GM12878 (cell line): Measurements from ENCODE around the gene MALRD1. TPM values are rescaled to one million over a fixed set of nuclear protein-coding genes. Genes with fewer than 3 reads are reported as not detected.

ENCODE experiments used
- ATAC-seq: fragments of 200-7000 bp; cut with Tn5 transposase; 3 replicates; pipeline ENCODE4 v1.9.1; 2020; ENCODE audit warnings: mild to moderate bottlenecking, moderate library complexity
- BruUV-seq: library from RNA; stranded (reverse); fragments of 400-500 nt; replicated peaks from 2 replicates; lab custom pipeline; 2021; lab: Mats Ljungman, UMichigan
- CTCF ChIA-PET: fragments of 300-600 bp; sonication (Branson Sonifier 250); formaldehyde crosslinking; extraction: SDS; loops from one replicate; lab custom pipeline; 2021; ENCODE audit warnings: inconsistent platforms; lab: Yijun Ruan, JAX
- POLR2A ChIA-PET: fragments of 350-600 bp; formaldehyde crosslinking; extraction: SDS; loops from one replicate; lab custom pipeline; 2021; ENCODE audit warnings: inconsistent platforms; lab: Charles Lee
- RAD21 ChIA-PET: fragments of 300-600 bp; sonication (Branson Sonifier 250); formaldehyde crosslinking; loops from one replicate; lab custom pipeline; 2023; ENCODE audit warnings: antibody characterized with exemption; ENCODE audit not compliant: unreplicated experiment; lab: Charles Lee
- SMC1A ChIA-PET: fragments of 300-600 bp; sonication (Branson Sonifier 250); formaldehyde crosslinking; loops from one replicate; lab custom pipeline; 2023; ENCODE audit not compliant: unreplicated experiment, uncharacterized antibody; lab: Charles Lee
- DNase-seq: peaks from one replicate; pipeline ENCODE4 v3.0.0-alpha.2; 2011; ENCODE audit warnings: low read depth, low spot score
- FAIRE-seq: peaks from 3 replicates; lab custom pipeline; 2011; peaks lifted over from hg19 to GRCh38; lab: Jason Lieb, UNC
- H2AFZ ChIP-seq: 2 replicates; pipeline ENCODE4 v1.6.0; 2011; ENCODE audit warnings: low read depth, low read length, control low read depth; ENCODE audit not compliant: control insufficient read depth
- H3K27ac ChIP-seq: 2 replicates; pipeline ENCODE4 v1.5.1; 2011; ENCODE audit warnings: control low read depth; ENCODE audit not compliant: control insufficient read depth, insufficient read depth
- H3K27me3 ChIP-seq, 2 experiments: replicated peaks in 1 of 2; 2 replicates each; pipeline versions ENCODE4 v1.6.0 to v1.6.1; 2011; ENCODE audit warnings: low read length in 1 of 2; ENCODE audit not compliant: control insufficient read depth in 2 of 2, insufficient read depth in 2 of 2
- H3K36me3 ChIP-seq, 2 experiments: 2 replicates each; pipeline ENCODE4 v1.5.1; 2011; ENCODE audit warnings: low read length in 1 of 2; ENCODE audit not compliant: control insufficient read depth in 2 of 2, insufficient read depth in 2 of 2
- H3K4me1 ChIP-seq: 2 replicates; pipeline ENCODE4 v1.6.1; 2011; ENCODE audit warnings: mild to moderate bottlenecking, low read length, moderate library complexity, mixed read lengths; ENCODE audit not compliant: control insufficient read depth, insufficient read depth
- H3K4me2 ChIP-seq: 2 replicates; pipeline ENCODE4 v1.6.0; 2011; ENCODE audit warnings: control low read depth; ENCODE audit not compliant: control insufficient read depth, insufficient read depth
- H3K4me3 ChIP-seq: fragments of 200-600 bp; sonication (generic); 2 replicates; pipeline ENCODE4 v1.5.1; 2016
- H3K79me2 ChIP-seq: 2 replicates; pipeline ENCODE4 v1.6.0; 2011; ENCODE audit warnings: low read length; ENCODE audit not compliant: control insufficient read depth, insufficient read depth
- H3K9ac ChIP-seq: 2 replicates; pipeline ENCODE4 v1.8.0; 2011; ENCODE audit warnings: low read length, control low read depth, mixed read lengths; ENCODE audit not compliant: control insufficient read depth, insufficient read depth
- H3K9me3 ChIP-seq: replicated peaks from 3 replicates; pipeline ENCODE4 v1.5.1; 2011; ENCODE audit warnings: mild to moderate bottlenecking, low read length; ENCODE audit not compliant: control insufficient read depth, insufficient read depth
- H4K20me1 ChIP-seq: 2 replicates; pipeline ENCODE4 v1.6.0; 2011; ENCODE audit not compliant: control insufficient read depth, insufficient read depth
- BACH1 ChIP-seq: fragments of 450-650 bp; IDR thresholded peaks from 2 replicates; pipeline ENCODE4 v1.6.1; 2017; ENCODE audit warnings: mild to moderate bottlenecking, borderline replicate concordance
- BRCA1 ChIP-seq: IDR thresholded peaks from 2 replicates; pipeline ENCODE4 v1.6.1; 2011; ENCODE audit warnings: low read depth, low read length, improper control_type of control experiment
- ESRRA ChIP-seq: IDR thresholded peaks from 2 replicates; pipeline ENCODE4 v1.6.1; 2012; ENCODE audit warnings: mild to moderate bottlenecking, low read length, improper control_type of control experiment
- GABPA ChIP-seq: IDR thresholded peaks from 2 replicates; pipeline ENCODE4 v1.6.1; 2014; ENCODE audit warnings: antibody characterized with exemption, low read depth, mild to moderate bottlenecking, inconsistent platforms
- HDAC2 ChIP-seq: fragments of 200-600 bp; sonication (generic); IDR thresholded peaks from 2 replicates; pipeline ENCODE4 v1.6.1; 2017
- IRF4 ChIP-seq: IDR thresholded peaks from 2 replicates; pipeline ENCODE4 v1.6.1; 2011; ENCODE audit warnings: low read depth, low read length
- KDM1A ChIP-seq: fragments of 200-600 bp; sonication (generic); IDR thresholded peaks from 2 replicates; pipeline ENCODE4 v1.6.1; 2016; ENCODE audit warnings: borderline replicate concordance
- LARP7 ChIP-seq: fragments of 450-650 bp; IDR thresholded peaks from 2 replicates; pipeline ENCODE4 v1.6.1; 2017; ENCODE audit warnings: mild to moderate bottlenecking
- MTA3 ChIP-seq: IDR thresholded peaks from 2 replicates; pipeline ENCODE4 v1.6.1; 2012; ENCODE audit warnings: low read length, inconsistent platforms, borderline replicate concordance
- RFX5 ChIP-seq: IDR thresholded peaks from 2 replicates; pipeline ENCODE4 v1.6.1; 2011; ENCODE audit warnings: low read depth, low read length, improper control_type of control experiment
- TARDBP ChIP-seq: IDR thresholded peaks from 2 replicates; pipeline ENCODE4 v1.6.1; 2016; ENCODE audit warnings: borderline replicate concordance
- TCF7 ChIP-seq: IDR thresholded peaks from 2 replicates; pipeline ENCODE4 v1.6.1; 2014; ENCODE audit warnings: antibody characterized with exemption, borderline replicate concordance
- WRNIP1 ChIP-seq: IDR thresholded peaks from 2 replicates; pipeline ENCODE4 v1.6.1; 2011; ENCODE audit warnings: low read depth, low read length, improper control_type of control experiment, borderline replicate concordance
- ZNF622 ChIP-seq: fragments of 450-650 bp; IDR thresholded peaks from 2 replicates; pipeline ENCODE4 v1.6.1; 2017; ENCODE audit warnings: mild to moderate bottlenecking, inconsistent platforms
- ZSCAN29 ChIP-seq: fragments of 450-650 bp; IDR thresholded peaks from 2 replicates; pipeline ENCODE4 v1.6.1; 2017; ENCODE audit warnings: mild to moderate bottlenecking, moderate library complexity
- WGBS: methylation state at CpG from one replicate; pipeline ENCODE4 v1.1.6; 2016; ENCODE audit warnings: low lambda C conversion rate; ENCODE audit not compliant: insufficient replicate concordance, insufficient coverage; ENCODE audit errors: missing lambda C conversion rate; 5-methylcytosine and 5-hydroxymethylcytosine counted together
- in situ Hi-C: fragments of 300-500 bp; cut with MboI; formaldehyde crosslinking; loops from 9 replicates; pipeline ENCODE4 v1.14.3; 2018; ENCODE audit warnings: mixed read lengths
- intact Hi-C: fragments of 100-400 bp; cut with micrococcal nuclease; formaldehyde crosslinking; loops from one replicate; pipeline ENCODE4 v1.14.2; 2022; ENCODE audit not compliant: unreplicated experiment
- polyA plus RNA-seq, 11 experiments: library from polyadenylated mRNA; depleted of rRNA in 4 of 11; unstranded in 6 of 11; stranded (reverse) in 5 of 11; fragments of >200 nt; fragmentation: Nextera tagmentation in 4 of 11; fragmentation: Illumina TruSeq in 1 of 11; extraction: Ambion mirVana in 4 of 11; extraction: Trizol in 1 of 11; gene quantifications; 1 replicate in 1 of 11; 2 replicates in 10 of 11; pipeline versions ENCODE4 v1.2.1 to v1.2.3, GENCODE V29; 2011 to 2016; ENCODE audit warnings: inconsistent platforms in 2 of 11, missing spikeins in 2 of 11, low read depth in 1 of 11
- total RNA-seq, 4 experiments: library from RNA; depleted of rRNA in 3 of 4; stranded (reverse); fragments of >200 nt in 3 of 4; fragmentation: Illumina TruSeq in 1 of 4; extraction: Trizol in 1 of 4; gene quantifications; 2 replicates each; pipeline versions ENCODE4 v1.2.1 to v1.2.3, GENCODE V29; 2013 to 2021
- TF ChIP-seq, protein P1 (sequence below): fragments of 450-650 bp; IDR thresholded peaks from 2 replicates; pipeline ENCODE4 v1.6.1; 2017; ENCODE audit warnings: mild to moderate bottlenecking, low read depth, inconsistent platforms; ENCODE audit not compliant: poor library complexity, severe bottlenecking
- TF ChIP-seq, protein P2 (sequence below): IDR thresholded peaks from 2 replicates; pipeline ENCODE4 v1.6.1; 2011; ENCODE audit warnings: borderline replicate concordance, low read depth, mild to moderate bottlenecking, moderate library complexity, low read length; ENCODE audit not compliant: insufficient read depth, poor library complexity, severe bottlenecking
- TF ChIP-seq, protein P3 (sequence below): fragments of 450-650 bp; IDR thresholded peaks from 2 replicates; pipeline ENCODE4 v1.6.1; 2017; ENCODE audit warnings: mild to moderate bottlenecking

The MALRD1 gene
- total and polyA plus RNA-seq, 10 of the 15 experiments (the other 5 are each of a cell fraction or from before 2014, with no cell fraction given): 0.12 to 6.6 (median 0.26) TPM; not detected in 2

DNA sequence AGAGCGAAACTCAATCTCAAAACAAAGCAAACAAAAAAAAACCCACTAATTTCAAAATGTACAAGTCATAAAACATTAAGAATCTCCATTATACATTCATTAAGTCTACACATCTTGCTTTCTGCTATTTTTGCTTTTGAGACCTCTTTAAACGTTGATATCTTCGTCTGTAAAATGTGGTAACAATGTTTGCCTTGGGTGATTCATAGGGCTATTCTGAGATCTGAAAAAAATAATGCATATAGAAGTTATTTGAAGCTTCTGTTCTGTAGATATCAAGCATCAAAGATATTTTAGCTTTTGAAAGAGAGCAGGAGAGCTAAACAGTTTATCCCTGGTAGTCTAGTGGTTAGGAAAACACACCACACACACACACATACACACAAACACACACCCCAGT, 609.5 kb downstream of the MALRD1 start:
- ChIA-PET CTCF (no interaction called here), SMC1A (no interaction called here), POLR2A (no interaction called here), RAD21 (no interaction called here)
- BruUV-seq: no TSS peak
- in situ Hi-C loops (no loop called here), intact Hi-C loops (no loop called here)
- Histone ChIP-seq H3K36me3 (no peaks in the 10 kb centered on the region), H3K9me3 (no peaks in the 10 kb centered on the region), H4K20me1 (no peaks in the 10 kb centered on the region), H3K79me2 (no peaks in the 10 kb centered on the region), H3K4me1 (no peaks in the 10 kb centered on the region), H3K27me3 (no peaks in the 10 kb centered on the region), H3K4me3 (no peak overlapping the region), H2AFZ (no peak overlapping the region), H3K27ac (no peak overlapping the region), H3K9ac (no peak overlapping the region), H3K4me2 (no peak overlapping the region)
- no peak for TF ChIP-seq MTA3
- no peak for TF ChIP-seq ZSCAN29
- no peak for TF ChIP-seq TCF7
- TF ChIP-seq, protein P1, sequence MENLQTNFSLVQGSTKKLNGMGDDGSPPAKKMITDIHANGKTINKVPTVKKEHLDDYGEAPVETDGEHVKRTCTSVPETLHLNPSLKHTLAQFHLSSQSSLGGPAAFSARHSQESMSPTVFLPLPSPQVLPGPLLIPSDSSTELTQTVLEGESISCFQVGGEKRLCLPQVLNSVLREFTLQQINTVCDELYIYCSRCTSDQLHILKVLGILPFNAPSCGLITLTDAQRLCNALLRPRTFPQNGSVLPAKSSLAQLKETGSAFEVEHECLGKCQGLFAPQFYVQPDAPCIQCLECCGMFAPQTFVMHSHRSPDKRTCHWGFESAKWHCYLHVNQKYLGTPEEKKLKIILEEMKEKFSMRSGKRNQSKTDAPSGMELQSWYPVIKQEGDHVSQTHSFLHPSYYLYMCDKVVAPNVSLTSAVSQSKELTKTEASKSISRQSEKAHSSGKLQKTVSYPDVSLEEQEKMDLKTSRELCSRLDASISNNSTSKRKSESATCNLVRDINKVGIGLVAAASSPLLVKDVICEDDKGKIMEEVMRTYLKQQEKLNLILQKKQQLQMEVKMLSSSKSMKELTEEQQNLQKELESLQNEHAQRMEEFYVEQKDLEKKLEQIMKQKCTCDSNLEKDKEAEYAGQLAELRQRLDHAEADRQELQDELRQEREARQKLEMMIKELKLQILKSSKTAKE: no peak
- no peak for TF ChIP-seq KDM1A
- TF ChIP-seq WRNIP1: no peak
- TF ChIP-seq ZNF622: no peak
- TF ChIP-seq RFX5: no peak
- TF ChIP-seq, protein P2, sequence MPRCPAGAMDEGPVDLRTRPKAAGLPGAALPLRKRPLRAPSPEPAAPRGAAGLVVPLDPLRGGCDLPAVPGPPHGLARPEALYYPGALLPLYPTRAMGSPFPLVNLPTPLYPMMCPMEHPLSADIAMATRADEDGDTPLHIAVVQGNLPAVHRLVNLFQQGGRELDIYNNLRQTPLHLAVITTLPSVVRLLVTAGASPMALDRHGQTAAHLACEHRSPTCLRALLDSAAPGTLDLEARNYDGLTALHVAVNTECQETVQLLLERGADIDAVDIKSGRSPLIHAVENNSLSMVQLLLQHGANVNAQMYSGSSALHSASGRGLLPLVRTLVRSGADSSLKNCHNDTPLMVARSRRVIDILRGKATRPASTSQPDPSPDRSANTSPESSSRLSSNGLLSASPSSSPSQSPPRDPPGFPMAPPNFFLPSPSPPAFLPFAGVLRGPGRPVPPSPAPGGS: no peak
- no peak for TF ChIP-seq LARP7
- TF ChIP-seq HDAC2: no peak
- TF ChIP-seq BACH1: no peak
- no peak for TF ChIP-seq GABPA
- TF ChIP-seq, protein P3, sequence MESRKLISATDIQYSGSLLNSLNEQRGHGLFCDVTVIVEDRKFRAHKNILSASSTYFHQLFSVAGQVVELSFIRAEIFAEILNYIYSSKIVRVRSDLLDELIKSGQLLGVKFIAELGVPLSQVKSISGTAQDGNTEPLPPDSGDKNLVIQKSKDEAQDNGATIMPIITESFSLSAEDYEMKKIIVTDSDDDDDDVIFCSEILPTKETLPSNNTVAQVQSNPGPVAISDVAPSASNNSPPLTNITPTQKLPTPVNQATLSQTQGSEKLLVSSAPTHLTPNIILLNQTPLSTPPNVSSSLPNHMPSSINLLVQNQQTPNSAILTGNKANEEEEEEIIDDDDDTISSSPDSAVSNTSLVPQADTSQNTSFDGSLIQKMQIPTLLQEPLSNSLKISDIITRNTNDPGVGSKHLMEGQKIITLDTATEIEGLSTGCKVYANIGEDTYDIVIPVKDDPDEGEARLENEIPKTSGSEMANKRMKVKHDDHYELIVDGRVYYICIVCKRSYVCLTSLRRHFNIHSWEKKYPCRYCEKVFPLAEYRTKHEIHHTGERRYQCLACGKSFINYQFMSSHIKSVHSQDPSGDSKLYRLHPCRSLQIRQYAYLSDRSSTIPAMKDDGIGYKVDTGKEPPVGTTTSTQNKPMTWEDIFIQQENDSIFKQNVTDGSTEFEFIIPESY: no peak
- TF ChIP-seq ESRRA: no peak
- no peak for TF ChIP-seq BRCA1
- no peak for TF ChIP-seq TARDBP
- TF ChIP-seq IRF4: no peak
- WGBS: 0% methylated on average over 3 of the region's 3 CpGs
- ATAC-seq (no peak), DNase-seq (no peak), FAIRE-seq (no peak)
